HG02943 (cell line): ENCODE data around the gene ZNF83.
"Not testable (repeated sequence)": the region's sequence is repeated elsewhere in the genome, so short reads cannot be mapped to it uniquely, and the experiment has no call there.

ENCODE experiments used
- ATAC-seq: cut with Tn5 transposase; IDR thresholded peaks from one replicate; pipeline ENCODE4 v1.9.1; 2021; ENCODE audit warnings: mild to moderate bottlenecking, low read depth, moderate library complexity; ENCODE audit not compliant: unreplicated experiment

The ZNF83 gene

DNA sequence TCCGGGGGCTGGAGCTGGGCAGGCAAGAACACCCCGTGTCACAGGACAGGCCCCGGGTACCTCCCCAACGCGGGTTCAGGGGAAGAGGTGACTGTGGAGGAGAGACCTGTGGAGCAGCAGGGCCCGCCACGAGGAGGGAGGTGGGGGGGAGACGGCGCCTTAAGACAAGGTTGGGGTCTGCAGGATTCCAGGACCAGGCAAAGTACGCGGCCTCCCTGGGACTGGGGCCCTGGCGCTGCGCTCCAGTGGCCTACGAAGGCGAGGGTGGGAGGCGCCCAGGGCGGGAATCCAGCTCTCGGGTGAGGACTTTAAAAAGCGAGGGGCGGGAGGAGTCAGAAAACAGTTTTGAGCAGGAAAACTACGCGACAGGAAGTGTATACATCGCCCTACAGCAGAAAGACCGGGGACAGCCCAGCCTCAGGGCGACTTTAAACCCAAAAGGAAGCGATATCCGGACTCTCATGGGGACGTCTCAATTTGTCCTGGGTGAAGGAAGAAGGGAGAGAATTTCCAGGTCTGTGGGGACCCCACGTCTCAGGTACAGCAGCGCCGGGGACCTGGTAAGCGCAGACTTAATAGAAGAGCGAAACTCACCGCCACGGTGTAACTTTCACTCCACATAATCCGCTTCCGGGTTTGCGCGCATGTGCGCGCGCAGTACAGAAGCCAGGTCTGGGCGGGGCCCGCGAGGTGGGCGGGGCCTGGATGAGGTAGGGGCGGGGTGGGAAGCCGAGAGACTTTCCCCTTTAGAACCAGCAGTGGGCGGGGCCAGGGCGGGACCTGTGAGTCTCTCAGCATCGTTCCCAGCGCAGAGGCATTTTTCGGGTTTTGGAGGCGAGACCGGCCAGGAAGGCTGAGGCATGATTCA lies at the start of gene ZNF83:
Gene ZNF83, minus strand, starts transcription at position 638 of the 868 bp plus-strand sequence.
- peak; percentile 78 for ATAC-seq

DNA sequence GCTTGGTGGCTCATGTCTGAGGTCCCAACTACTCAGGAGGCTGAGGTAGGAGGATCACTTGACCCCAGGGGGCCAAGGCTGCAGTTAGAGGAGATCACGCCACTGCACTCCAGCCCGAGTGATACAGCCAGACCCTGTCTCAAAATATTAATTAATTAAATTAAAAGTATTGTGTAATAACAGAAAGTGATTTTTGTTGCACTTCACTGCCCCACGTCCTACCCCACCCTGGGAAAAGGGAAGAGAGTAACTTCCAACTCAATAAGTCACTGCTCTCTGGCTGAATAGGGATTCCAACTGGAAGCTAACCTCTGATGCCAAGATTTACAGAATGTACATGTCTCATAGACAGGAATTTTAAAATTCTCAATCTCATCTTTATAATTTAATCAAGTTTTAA lies 49.5 kb upstream of the ZNF83 start:
- ATAC-seq = no peak

DNA sequence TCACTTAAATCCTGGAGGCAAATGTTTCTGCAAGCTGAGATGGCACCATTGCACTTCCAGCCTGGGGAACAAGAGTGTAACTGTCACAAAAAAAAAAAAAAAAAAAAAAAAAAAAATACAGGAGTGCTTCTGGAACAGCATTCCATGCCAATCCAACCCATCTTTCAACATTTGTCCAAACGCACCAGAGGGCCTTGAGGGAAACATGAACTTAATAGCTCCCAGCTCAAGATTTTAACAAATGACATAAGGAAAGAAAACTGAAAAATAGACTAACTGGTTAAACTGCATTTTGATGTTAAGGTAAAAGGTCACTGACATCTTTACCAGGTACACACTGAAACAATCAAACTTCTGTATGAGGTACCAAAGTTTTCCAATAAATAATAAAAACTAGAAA lies 47.7 kb upstream of the ZNF83 start:
- ATAC-seq = no peak

DNA sequence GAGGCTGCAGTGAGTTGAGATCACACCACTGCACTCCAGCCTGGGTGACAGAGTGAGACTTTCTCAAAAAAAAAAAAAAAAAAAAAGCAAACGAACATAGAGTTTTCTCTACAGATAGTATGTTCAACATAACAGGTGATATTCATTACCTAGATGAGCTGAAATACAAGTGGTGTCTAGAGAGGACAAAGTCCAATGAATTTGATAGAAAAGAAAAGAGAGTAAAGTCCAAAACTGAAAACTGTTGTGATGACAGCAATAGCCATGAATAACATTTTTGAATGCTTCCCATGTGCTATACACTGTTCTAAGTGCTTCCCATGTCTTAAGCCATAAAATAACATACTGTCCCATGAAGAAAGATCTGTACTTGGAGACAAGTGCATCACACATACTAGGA lies 43.1 kb upstream of the ZNF83 start:
- not testable (repeated sequence) for ATAC-seq

DNA sequence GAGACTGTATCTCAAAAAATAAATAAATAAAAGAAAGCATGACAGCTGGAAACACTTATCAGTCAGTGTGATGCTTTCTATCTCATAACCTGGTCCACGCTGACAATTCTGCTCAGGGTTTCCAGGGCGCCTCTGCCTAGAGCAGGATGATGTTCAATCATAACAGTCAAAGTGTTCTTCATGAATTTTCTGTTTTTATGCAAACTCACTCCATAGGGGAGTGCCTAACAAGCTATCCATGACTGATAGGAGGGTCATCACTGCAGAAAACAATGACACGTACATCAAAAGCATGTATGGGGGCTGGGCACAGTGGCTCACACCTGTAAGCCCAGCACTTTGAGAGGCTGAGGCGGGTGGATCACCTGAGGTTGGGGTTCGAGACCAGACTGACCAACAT lies 41.4 kb upstream of the ZNF83 start:
- no peak for ATAC-seq

DNA sequence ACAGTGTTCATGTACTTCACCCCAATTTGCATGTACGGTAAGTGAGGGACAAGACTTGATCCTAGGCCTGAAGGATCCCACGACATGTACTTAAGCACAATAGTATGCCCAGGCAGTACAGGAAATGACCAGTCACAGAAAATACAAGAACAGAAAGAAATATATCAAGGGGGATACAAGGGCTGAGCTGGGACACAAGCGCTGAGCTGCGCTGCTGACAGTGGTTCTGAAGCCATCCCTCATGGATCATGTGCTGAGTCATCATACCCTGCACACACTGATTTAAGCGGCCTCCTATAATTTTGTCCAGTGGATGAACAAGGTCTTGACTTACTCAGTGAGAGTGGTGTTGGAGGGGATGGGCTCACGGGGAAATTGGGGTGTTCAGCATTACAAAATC lies 37.1 kb upstream of the ZNF83 start:
- not testable (repeated sequence) for ATAC-seq

DNA sequence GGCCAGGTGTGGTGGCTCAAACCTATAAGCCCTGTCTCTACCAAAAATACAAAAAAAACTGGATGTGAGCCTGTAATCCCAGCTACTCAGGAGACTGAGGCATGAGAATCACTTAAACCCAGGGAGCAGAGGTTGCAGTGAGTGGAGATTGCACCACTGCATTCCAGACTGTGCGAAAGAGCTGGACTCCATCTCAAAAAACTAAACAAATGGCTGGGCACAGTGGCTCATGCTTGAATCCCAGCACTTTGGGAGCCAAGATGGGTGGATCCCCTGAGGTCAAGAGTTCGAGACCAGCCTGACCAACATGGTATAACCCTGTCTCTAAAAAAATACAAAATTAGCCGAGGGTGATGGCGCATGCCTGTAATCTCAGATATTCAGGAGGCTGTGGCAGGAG lies 34.9 kb upstream of the ZNF83 start:
- no peak for ATAC-seq

DNA sequence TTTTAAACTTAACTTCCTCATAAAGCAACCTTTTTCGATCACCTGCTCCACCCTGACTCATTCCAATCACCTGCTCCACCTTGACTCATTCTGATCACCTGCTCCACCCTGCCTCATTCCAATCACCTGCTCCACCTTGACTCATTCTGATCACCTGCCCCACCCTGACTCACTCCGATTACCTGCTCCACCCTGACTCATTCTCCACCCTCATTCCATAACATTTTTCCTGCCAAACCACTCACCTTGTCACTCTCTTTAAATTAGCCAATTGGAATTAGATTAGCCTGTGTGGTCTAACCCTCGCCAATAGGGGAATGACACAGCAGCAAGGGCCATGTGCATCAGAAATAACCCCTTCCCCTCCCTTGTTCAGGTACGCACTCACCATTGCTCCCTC lies 31.9 kb upstream of the ZNF83 start:
- ATAC-seq = no peak

DNA sequence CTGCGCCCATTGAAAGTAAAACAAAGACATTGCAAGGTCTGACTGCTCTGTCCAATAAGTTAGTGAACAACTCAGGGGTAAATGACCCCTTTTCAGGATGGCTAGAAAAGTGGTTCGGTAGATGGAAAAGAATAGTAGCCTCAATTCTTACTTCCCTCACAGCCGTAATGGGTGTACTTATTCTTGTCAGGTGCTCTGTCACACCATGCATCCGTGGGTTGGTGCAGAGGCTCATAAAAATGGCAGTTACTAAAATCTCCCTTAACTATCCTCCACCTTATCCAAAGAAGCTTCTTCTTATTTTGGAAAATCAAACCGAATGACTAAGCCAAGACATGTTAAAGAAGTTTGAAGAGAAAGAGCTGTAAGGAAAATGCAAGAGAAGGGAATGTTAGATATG lies 31.4 kb upstream of the ZNF83 start:
- no peak for ATAC-seq

DNA sequence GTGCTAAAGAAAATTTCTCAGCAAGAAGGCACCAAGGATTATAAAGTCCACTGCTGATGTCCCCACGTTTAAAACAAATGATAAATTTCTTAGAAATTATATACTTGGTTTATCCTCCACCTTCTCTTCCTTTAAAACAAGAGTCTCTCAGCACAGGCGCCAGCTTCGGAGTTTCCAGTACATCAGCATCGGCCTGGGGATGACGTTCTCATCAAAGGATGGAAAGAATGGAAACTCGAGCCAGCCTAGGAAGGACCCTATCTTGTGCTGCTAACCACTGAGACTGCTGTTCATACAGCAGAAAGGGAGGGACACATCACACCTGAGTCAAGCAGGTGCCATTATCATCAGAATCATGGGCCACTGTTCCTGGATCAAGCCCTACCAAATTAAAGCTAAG lies 29.8 kb upstream of the ZNF83 start:
- no peak for ATAC-seq

DNA sequence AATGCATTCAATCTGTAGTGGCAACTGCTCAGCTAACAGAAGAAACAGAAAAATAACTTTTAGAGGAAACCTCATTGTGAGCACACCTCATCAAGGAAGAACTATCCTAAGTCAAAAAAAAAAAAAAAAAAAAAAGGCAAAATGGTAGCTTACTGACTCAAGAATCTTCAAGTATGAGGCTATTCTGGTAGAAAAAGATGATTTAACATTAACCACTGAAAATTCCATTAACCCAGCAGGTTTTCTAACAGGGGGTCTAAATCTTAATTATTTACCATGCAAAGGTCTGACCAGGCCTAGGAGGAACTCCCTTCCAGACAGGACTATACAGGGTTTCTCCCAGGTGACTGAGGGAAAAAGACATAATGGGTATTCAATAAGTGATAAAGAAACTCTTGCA lies 28.4 kb upstream of the ZNF83 start:
- ATAC-seq = no peak

DNA sequence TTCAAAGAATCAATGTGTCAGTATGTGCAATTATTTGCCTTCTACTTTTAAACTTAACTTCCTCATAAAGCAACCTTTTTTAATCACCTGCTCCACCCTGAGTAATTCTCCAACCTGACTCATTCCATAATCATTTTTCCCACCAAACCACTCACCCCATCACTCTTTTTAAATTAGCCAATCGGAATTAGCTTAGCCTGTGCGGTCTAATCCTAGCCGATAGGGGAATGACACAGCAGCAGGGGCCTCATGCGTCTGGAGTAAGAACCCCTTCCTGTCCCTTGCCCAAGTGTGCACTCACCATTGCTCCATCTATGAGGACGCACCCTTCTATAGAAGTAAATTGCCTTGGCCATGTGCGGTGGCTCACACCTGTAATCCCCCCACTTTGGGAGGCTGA lies 27.4 kb upstream of the ZNF83 start:
- ATAC-seq = no peak

DNA sequence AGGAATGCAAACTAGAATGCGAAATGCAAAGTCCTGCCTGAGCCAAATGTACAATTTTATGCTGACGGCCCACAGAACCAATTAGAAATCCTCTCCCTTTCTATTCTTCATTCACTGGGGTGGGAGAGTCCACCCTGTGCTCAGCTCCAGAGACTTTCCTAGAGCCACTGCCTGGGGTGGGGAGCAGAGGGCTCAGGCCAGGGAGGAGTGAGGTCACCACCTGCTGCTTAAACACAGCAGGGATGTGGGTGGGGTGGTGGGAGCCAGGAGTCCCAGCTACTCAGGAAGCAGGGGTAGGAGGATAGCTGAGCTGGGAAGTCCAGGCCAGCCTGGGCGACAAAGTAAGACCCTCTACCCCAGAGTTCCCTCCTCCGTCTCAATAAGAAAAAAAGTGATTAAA lies 26.9 kb upstream of the ZNF83 start:
- ATAC-seq = no peak

DNA sequence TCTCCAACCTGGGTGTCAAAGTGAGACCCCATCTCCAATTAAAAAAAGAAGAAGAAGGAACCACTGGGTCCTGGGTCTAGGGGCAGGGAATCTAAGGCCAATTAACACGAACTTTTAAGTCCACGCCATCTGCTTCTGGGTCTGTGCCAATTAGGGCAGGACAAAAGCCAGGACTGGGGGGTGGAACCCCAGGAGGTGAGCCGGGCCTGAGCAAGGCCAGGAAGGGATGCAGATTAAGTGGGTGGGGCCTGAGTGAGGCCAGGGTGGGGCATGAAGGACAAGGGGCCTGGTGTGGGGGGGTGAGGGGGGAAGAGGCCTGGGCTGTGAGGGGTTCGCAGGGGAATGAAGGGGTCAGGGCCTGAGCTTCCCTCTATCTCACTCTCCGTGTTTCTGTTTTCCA lies 26.3 kb upstream of the ZNF83 start:
- no peak for ATAC-seq

DNA sequence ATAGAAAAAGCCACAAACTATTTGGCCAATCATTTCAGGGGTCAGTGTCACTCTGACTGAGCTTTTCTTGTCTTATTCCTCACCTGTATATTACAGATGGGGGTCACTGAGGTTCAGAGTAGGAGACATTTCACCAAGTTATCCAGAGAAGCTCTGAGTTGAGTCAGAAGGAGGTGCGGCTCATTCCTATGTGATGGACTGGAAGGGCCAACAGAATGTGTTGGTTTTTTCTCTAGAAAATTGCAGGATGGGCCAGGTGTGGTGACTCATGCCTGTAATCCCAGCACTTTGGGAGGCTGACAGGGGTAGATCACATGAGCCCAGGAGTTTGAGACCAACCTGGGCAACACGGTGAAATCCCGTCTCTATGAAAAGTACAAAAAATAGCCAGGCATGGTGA lies 24.5 kb upstream of the ZNF83 start:
- ATAC-seq = no peak

DNA sequence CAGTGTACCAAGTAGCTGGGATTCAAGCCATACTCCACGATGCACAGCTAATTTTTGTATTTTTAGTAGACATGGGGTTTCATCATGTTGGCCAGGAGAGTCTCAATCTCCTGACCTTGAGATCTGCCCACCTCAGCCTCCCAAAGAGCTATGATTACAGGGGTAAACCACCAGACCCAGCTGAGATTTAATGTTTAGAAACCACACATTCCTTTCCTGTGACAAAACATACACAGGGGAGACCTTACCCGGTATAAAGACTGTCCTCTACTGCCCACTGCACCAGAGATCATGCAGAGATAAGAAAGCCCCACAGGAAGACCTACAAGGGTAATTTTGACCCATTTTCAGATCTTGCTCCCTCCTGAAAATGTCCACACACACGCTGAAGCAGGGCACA lies 22.8 kb upstream of the ZNF83 start:
- no peak for ATAC-seq

DNA sequence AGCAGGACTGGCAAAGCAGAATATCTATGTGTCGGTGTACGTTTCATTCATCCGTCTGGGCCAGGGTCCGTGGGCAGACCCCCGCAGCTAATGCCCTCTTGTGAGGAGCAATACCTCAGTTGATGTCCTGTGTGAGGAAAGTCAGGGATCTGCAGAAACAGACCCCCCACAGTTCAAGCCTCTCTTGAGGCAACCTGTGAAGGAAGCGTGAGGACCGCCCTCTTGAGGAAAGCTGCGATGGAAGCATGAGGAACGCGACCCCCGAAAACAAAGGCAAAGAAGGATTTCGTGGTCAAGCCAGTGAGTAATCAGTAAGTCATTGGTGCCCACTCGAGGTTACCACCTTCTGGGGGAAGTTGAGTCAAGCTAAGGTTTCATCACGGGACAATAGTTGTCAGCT lies 20.9 kb upstream of the ZNF83 start:
- ATAC-seq = no peak

DNA sequence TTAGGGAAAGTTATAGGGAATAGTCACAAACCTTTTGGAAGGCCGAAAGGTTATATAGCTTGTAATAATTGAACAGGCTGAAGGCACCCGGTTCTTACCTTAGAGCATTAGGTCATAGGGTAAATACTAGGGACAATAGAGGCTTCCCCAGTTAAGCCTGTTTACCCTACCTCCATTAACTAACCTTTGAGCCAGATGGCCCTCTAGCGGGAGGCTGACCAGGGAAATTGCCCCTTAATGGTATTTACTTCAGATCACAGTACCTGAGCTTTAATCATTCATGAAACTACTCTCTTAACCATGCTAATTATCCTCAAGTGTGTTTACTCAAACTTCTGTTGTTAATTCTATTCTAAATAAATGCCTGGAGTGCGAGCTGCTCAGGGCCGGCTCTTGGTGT lies 20.4 kb upstream of the ZNF83 start:
- no peak for ATAC-seq

DNA sequence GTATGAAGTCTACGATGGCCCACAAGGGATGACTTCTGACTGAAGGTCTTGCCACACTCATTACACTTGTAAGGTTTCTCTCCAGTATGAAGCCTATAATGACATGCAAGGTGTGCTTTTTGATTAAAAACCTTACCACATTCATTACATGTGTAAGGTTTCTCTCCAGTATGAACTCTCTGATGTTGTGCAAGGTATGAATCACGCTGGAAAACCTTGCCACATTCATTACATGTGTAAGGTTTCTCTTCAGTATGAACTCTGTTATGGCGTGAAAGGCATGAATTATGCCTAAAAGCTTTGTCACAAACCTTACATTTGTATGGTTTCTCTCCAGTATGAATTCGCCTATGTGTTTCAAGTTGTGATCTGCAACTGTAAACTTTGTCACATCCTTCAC lies 15.0 kb upstream of the ZNF83 start:
- no peak for ATAC-seq

DNA sequence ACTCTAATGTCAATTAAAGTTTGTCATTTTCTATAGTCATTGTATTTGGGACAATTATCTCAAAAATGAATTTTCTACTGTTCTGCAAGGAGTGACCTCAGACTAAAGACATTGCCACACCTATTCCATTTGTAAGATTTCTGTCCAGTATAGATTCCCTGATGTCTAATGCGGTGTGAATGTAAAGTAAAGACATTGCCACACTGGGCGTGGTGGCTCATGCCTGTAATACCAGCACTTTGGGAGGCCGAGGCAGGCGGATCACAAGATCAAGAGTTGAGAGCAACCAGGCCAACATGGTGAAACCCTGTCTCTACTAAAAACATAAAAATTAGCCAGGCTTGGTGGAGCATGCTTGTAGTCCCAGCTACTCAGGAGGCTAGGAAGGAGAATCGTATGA lies 13.8 kb upstream of the ZNF83 start:
- ATAC-seq = no peak

DNA sequence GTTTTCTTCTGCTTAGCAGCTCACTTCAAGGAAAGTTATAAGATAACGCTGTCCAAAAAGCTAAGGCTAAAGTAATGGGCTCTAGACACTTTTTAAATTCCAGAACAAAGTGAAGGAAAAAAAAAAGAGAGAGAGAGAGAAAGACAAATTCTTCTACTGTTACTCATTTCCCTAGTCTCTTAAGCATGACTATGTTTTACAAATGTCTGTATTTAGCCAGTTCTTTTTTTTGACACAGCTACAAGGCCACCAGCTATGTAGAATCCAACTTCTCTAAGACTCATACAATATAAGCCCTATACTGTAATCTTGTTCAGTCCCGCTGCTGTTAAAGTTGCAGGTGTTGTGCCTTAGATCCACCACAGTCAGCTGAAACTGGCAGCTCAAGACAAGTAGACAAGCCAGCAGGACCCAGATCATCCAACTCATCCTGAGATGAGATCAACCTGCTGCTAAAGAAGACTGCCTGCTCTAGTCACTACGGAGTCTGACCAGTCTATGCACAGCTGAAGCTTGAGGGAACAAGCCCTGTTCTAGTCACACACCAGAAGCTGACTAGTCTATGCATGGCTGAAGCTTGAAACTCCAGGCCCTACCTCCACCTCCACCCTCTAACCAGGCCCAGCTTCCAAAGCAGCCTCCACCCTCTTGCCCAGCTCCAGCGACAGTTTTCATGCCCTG lies 10.3 kb upstream of the ZNF83 start:
- ATAC-seq = no peak

DNA sequence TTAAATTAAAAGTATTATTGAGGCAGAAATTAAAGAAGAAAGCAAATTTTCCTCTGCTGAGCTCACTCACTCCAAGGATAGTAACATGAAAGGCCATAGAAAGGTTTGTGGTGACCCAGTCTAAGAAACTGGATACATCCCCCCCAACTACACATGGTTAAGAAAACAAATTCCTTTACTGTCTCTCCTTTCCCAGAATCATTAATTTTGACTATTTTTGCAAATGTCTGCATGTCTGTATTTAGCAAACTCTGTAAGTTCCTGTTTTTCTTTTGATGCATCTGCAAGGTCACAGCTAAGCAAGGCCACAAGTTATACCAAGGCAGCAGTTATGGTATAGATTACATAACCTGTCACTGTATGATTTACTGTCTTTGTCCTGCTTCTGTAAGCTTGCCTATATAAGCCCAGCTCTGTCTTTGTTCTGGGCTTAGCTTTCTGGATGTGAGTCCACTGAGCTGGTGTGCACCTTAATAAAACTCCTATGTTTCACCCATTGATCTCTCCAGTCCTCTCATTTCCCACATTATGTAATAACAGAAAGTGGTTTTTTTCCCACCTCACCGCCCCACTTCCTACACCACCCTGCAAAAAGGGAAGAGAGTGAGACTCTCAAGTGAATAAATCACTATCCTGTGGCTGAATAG lies 8.5 kb upstream of the ZNF83 start:
- ATAC-seq = no peak
